Stimulated activated CD4-positive, alpha-beta T cell treated with anti-CD3 and anti-CD28 coated beads, Interleukin-4, amount 100 ng/mL, for 1 hour (primary cell): ENCODE data around the gene SLC22A23.
"Not testable (repeated sequence)": the region's sequence is repeated elsewhere in the genome, so short reads cannot be mapped to it uniquely, and the experiment has no call there.

Source experiments
- DNase-seq: peaks from one replicate; pipeline ENCODE4 v3.0.0-alpha.2; 2020

The SLC22A23 gene

GRCh38 chr6:3259491-3259958 lies 197.3 kb downstream of the SLC22A23 start:
- DNase-seq = peak; percentile 32

GRCh38 chr6:3258720-3259490 lies 197.9 kb downstream of the SLC22A23 start, which contains the start of gene PSMG4:
Gene PSMG4, plus strand, starts transcription at chr6:3258947. Its CDS starts 76 bp downstream, at chr6:3259023.
- DNase-seq = peak; percentile 96

DNA sequence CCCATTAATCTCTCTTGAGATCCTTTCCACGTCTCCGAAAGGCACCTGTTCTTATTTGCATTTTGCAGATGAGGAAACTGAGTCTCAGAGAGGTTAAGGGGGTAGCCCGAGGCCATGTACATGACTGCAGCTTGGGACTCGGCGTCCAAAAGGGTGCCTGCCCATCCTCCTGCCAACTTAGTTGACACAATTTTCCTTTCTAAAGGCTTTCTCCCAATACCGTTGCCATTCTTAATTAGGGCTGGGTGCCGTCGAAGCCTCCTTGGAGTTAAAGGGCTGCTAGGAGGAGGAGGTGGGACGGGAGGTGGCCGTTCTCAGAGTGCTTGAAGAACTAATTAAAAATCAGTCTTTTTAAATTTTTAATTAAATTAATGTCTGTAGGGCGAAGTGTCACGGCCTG lies 198.6 kb downstream of the SLC22A23 start:
- no peak for DNase-seq

GRCh38 chr6:3253597-3253961 lies 203.3 kb downstream of the SLC22A23 start:
- DNase-seq = no peak

- no peak for DNase-seq
Observed at GRCh38 chr6:3252861-3253596, 203.8 kb downstream of the SLC22A23 start.

DNA sequence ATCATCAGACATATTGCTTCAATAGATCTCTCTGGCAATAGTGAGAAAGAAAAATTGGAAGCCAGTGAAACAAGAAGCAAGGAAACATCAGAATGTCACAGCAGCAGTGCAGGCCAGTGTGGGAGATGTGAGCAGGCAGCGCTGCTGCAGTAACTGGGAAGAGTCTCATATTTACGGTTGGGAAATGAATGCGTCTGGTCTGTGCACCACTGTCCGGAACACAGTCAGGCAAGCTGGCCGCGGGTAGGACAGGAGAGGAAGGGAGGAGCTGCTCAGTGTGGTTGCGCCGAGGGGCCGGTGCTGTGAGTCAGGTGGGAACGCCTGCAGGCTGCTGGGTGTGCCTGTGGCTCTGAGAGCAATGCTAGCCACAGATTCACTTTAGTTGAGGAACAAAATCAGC lies 204.5 kb downstream of the SLC22A23 start:
- DNase-seq = no peak

DNA sequence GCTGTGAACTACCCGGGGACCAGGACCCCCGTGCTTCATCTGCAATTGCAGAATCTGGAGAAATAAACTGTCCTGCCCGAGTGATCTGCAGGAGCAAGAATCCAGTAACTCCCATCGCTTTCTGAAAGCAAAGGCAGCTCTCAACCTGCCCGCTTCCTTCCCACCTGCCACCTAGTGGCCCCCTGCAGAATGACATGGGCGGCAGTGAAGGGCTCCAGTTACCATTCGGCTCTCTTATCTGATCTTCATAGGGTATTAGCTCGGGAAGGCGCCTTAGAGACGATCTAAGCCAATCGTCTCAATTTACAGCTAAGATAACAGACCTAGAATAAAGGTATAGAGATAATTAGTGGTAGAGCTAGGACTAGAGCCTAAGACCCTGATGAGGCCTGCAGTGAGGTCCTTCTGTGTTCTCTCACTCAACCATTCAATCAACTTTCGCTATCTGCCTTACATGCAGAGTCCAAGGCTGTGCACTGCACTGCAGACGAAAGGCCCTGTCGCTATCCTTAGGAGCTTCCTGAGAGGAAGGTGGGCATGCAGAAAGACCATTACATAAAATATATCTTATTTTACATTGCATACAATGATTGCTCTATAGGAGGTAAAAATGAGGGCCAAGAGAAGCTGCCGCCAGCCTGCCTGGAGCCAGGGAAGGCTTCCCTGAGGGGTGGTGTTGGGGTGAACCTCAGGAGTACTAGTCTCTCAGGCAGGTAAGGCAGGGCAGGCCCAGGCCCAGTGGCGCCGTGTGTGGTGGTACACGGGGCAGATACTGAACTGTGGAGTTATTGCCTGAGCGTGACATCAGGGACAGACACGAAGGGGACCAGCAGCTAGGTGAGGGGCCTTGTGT lies 205.2 kb downstream of the SLC22A23 start:
- peak; percentile 82 for DNase-seq

GRCh38 chr6:3250231-3250675 lies 206.6 kb downstream of the SLC22A23 start:
- DNase-seq = no peak

DNA sequence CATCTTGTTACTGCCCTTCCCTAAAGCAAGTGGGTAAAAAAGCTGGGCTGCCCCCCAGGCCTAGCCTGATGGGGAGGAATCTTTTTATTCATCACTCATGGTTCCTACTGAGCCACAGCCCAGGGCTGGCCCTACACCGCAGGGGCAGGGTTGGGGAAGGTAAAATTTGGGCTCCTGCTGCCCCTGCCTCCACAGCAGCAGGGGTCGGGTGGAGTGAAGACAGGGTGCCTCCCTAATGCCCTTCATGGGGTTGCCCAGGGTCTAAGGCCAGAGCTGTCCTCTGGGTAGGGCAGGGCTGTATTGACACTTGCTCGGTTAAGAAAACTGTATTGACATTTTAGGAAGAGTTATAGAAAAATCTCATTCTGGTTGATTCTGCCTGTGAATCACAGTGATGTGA lies 207.0 kb downstream of the SLC22A23 start:
- no peak for DNase-seq

DNA sequence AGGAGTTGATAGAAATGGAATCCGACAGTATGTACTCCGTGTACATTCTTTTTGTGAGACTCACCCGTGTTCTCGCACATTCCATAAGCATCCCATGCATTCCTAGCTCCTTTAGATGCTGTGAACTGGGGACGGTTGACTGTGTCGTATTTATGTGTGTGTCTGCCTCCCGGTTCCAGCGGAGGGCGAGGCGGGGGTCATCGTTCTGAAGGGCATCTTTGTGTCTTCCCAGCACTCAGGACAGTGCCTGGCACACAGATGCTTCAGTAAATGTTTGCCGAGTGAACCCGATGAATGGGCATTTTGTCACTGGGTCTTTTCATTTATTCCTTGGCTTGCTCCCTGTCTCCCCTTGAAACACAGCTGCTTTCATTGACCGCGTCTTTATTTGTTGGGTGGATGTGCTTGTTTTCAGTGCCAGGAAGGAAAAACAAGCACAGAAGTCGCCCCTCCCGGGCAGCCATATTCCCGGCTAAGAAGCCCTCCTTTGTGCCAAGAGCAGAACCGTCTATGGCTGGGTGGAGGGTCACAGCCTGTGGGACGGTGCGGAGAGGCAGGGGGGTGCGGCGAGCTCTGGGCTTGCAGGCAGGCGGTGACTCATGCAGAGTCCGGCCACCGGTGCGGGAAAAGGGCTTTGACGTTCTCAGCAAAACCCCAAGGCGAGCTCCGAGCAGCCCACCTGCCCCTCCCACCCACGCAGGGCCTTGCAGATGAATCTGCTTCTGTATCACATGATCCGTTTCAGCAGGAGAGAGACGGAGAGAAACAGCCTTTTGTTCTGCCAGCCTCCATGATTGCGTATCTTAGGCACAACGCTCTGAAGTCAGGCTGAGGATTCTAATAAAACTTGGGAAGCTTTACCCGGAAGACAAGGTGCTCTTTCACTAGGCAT lies 209.3 kb downstream of the SLC22A23 start:
- DNase-seq = no peak

DNA sequence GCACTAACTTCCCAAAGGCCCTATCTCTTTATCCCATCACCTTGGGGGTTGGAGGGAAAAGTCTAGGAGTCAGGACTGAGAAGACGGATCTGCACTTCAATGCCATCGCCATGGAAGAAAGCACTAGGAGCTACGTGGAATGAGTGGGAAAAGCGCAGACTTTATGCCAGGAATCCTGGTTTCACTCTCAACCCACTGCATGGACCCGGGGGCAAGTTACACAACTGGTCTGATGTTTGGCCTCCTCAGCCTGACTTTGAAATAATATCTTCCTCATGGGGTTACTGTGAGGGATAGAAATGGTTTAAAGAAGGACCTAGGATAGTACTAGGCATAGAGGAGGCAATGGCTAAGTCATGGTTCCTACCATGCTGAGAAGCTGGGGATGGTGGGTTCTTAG lies 211.6 kb downstream of the SLC22A23 start:
- DNase-seq = no peak

DNA sequence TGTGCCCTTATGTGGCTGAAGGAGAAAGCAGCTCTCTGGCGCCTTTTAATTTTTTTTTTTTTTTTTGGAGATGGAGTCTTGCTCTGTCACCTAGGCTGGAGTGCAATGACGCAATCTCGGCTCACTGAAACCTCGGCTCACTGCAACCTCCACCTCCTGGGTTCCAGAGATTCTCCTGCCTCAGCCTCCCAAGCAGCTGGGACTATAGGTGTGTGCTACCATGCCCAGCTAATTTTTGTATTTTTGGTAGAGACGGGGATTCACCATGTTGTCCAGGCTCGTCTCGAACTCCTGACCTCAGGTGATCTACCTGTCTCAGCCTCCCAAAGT lies 212.1 kb downstream of the SLC22A23 start:
- DNase-seq = not testable (repeated sequence)

- DNase-seq = no peak
Observed at GRCh38 chr6:3244003-3244831, 212.6 kb downstream of the SLC22A23 start.

DNA sequence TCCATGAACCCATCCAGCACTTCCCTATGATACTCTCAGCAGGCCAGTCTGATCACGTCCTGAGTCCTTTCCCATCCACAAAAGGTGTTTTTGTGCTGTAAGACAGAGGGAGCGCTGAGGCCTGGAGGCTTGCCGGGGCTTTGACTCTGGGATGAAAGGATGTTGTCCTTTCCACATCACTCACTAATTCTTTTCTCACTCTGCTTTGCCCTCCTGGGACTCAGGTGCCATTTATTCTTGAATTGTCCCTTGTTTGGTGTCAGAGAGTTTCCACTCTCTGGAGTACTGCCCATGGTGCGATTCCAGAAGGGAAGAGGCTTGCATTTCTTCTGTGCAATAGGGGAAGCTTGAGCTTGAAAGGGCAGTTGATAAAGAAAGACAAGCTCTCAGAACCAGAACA lies 214.1 kb downstream of the SLC22A23 start:
- no peak for DNase-seq

- not testable (repeated sequence) for DNase-seq
Observed at GRCh38 chr6:3241745-3242144, 215.1 kb downstream of the SLC22A23 start.

GRCh38 chr6:3240595-3240994 lies 216.3 kb downstream of the SLC22A23 start:
- DNase-seq = no peak

GRCh38 chr6:3239110-3239830 lies 217.6 kb downstream of the SLC22A23 start:
- DNase-seq = no peak

- DNase-seq = no peak
Observed at GRCh38 chr6:3237761-3238662, 218.8 kb downstream of the SLC22A23 start.

DNA sequence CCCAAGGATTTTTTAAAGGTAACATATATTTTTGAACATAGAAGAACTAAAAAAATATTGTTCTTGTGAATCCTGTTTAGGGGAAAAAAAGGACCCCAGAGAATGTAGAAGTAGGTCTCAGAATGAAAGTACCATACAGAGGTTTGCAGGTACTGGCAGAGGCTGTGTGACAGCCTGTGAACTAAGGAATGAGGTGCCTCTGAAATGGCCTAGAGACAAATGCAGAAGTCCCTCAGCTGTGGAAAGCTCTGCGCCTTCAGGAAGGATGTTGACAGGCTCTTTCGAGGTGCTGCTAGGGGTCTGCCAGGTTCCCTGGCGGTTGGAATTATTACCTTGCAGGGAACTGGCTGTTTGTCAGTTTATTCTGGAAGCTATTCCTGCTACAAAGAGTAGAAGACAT lies 220.8 kb downstream of the SLC22A23 start:
- DNase-seq = no peak
